HEK293 (cell line): ENCODE data around the gene JAGN1.

Experiments
- BCL11A ChIP-seq: fragments of 450-650 bp; formaldehyde crosslinking; IDR thresholded peaks from 2 replicates; pipeline ENCODE4 v1.5.1; 2016; ENCODE audit warnings: low read depth, missing biosample characterization, missing genetic modification characterization
- ELK4 ChIP-seq: IDR thresholded peaks from 2 replicates; pipeline ENCODE4 v1.6.1; 2011; ENCODE audit warnings: mild to moderate bottlenecking, low read depth, low read length, borderline replicate concordance
- GLI4 ChIP-seq: fragments of 450-650 bp; formaldehyde crosslinking; IDR thresholded peaks from 2 replicates; pipeline ENCODE4 v1.5.1; 2016; ENCODE audit warnings: missing biosample characterization, missing genetic modification characterization
- KLF17 ChIP-seq: fragments of 450-650 bp; formaldehyde crosslinking; IDR thresholded peaks from 2 replicates; pipeline ENCODE4 v1.5.1; 2016; ENCODE audit warnings: missing biosample characterization, missing genetic modification characterization
- MZF1 ChIP-seq: fragments of 450-650 bp; formaldehyde crosslinking; IDR thresholded peaks from 2 replicates; pipeline ENCODE4 v1.5.1; 2017; ENCODE audit warnings: missing biosample characterization, missing genetic modification characterization, borderline replicate concordance
- OSR2 ChIP-seq: fragments of 450-650 bp; formaldehyde crosslinking; IDR thresholded peaks from 2 replicates; pipeline ENCODE4 v1.5.1; 2016; ENCODE audit warnings: missing biosample characterization, missing genetic modification characterization
- PATZ1 ChIP-seq: fragments of 450-650 bp; formaldehyde crosslinking; IDR thresholded peaks from 2 replicates; pipeline ENCODE4 v1.5.1; 2016; ENCODE audit warnings: missing biosample characterization, missing genetic modification characterization
- PBX3 ChIP-seq: sonication (generic); formaldehyde crosslinking; IDR thresholded peaks from 2 replicates; pipeline ENCODE4 v1.8.1; 2022; ENCODE audit warnings: mild to moderate bottlenecking, moderate library complexity, missing genetic modification reagents
- PRDM1 ChIP-seq: fragments of 450-650 bp; formaldehyde crosslinking; IDR thresholded peaks from 2 replicates; pipeline ENCODE4; 2016; ENCODE audit warnings: missing biosample characterization, missing genetic modification characterization
- PRDM10 ChIP-seq: fragments of 450-650 bp; formaldehyde crosslinking; IDR thresholded peaks from 2 replicates; pipeline ENCODE4 v1.5.1; 2016; ENCODE audit warnings: missing biosample characterization, missing genetic modification characterization
- SP2 ChIP-seq: fragments of 450-650 bp; formaldehyde crosslinking; IDR thresholded peaks from 2 replicates; pipeline ENCODE4 v1.5.1; 2016; ENCODE audit warnings: missing biosample characterization, missing genetic modification characterization
- SP3 ChIP-seq: fragments of 450-650 bp; formaldehyde crosslinking; IDR thresholded peaks from 2 replicates; pipeline ENCODE4 v1.5.1; 2016; ENCODE audit warnings: missing biosample characterization, missing genetic modification characterization
- WT1 ChIP-seq: fragments of 450-650 bp; formaldehyde crosslinking; IDR thresholded peaks from 2 replicates; pipeline ENCODE4 v1.5.1; 2016; ENCODE audit warnings: missing biosample characterization, missing genetic modification characterization
- YY2 ChIP-seq: fragments of 450-650 bp; formaldehyde crosslinking; IDR thresholded peaks from 2 replicates; pipeline ENCODE4 v1.5.1; 2016; ENCODE audit warnings: missing biosample characterization, missing genetic modification characterization
- ZBTB10 ChIP-seq: fragments of 450-650 bp; formaldehyde crosslinking; IDR thresholded peaks from 2 replicates; pipeline ENCODE4 v1.5.1; 2016; ENCODE audit warnings: missing biosample characterization, missing genetic modification characterization
- ZBTB48 ChIP-seq: fragments of 450-650 bp; formaldehyde crosslinking; IDR thresholded peaks from 2 replicates; pipeline ENCODE4 v1.5.1; 2016; ENCODE audit warnings: missing biosample characterization, missing genetic modification characterization
- ZBTB49 ChIP-seq: fragments of 450-650 bp; formaldehyde crosslinking; IDR thresholded peaks from 2 replicates; pipeline ENCODE4 v1.5.1; 2016; ENCODE audit warnings: missing biosample characterization, missing genetic modification characterization, low read depth
- ZNF155 ChIP-seq: fragments of 450-650 bp; formaldehyde crosslinking; IDR thresholded peaks from 2 replicates; pipeline ENCODE4 v1.5.1; 2016; ENCODE audit warnings: missing biosample characterization, missing genetic modification characterization
- ZNF16 ChIP-seq: fragments of 450-650 bp; formaldehyde crosslinking; IDR thresholded peaks from 2 replicates; pipeline ENCODE4 v1.5.1; 2016; ENCODE audit warnings: low read depth, missing biosample characterization, missing genetic modification characterization
- ZNF335 ChIP-seq: fragments of 450-650 bp; formaldehyde crosslinking; conservative IDR thresholded peaks from 2 replicates; pipeline ENCODE4 v1.5.1; 2016; ENCODE audit warnings: missing biosample characterization, missing genetic modification characterization
- ZNF391 ChIP-seq: fragments of 450-650 bp; formaldehyde crosslinking; IDR thresholded peaks from 2 replicates; pipeline ENCODE4 v1.5.1; 2016; ENCODE audit warnings: low read depth, missing biosample characterization, missing genetic modification characterization, borderline replicate concordance
- ZNF571 ChIP-seq: fragments of 450-650 bp; formaldehyde crosslinking; IDR thresholded peaks from 2 replicates; pipeline ENCODE4 v1.5.0; 2017; ENCODE audit warnings: missing biosample characterization, missing genetic modification characterization
- ZNF585B ChIP-seq: fragments of 450-650 bp; formaldehyde crosslinking; IDR thresholded peaks from 2 replicates; pipeline ENCODE4 v1.5.1; 2016; ENCODE audit warnings: missing biosample characterization, missing genetic modification characterization
- ZNF600 ChIP-seq: fragments of 450-650 bp; formaldehyde crosslinking; IDR thresholded peaks from 2 replicates; pipeline ENCODE4 v1.5.1; 2016; ENCODE audit warnings: missing biosample characterization, missing genetic modification characterization
- ZNF629 ChIP-seq: fragments of 450-650 bp; formaldehyde crosslinking; IDR thresholded peaks from 2 replicates; pipeline ENCODE4 v1.5.1; 2017; ENCODE audit warnings: missing biosample characterization, missing genetic modification characterization
- ZNF777 ChIP-seq: fragments of 450-650 bp; formaldehyde crosslinking; IDR thresholded peaks from 2 replicates; pipeline ENCODE4 v1.5.1; 2017; ENCODE audit warnings: missing biosample characterization, missing genetic modification characterization, borderline replicate concordance

The JAGN1 gene

GRCh38 chr3:9933561-9934234 lies 43.3 kb downstream of the JAGN1 start, which contains the start of gene CRELD1 (continued):
- TF ChIP-seq KLF17 (tag by site-specific recombination): no peak
- TF ChIP-seq PRDM10 (tag by site-specific recombination): peak; percentile 9; the same call in 1 of the 2 replicates
- no peak for TF ChIP-seq ZNF16 (tag by site-specific recombination)
- TF ChIP-seq ZNF571 (tag by site-specific recombination): no peak
- no peak for TF ChIP-seq ZNF585B (tag by site-specific recombination)
- no peak for TF ChIP-seq OSR2
- no peak for TF ChIP-seq ZNF335 (tag by site-specific recombination)
- no peak for TF ChIP-seq ZNF155 (tag by site-specific recombination)
- no peak for TF ChIP-seq ZBTB10 (tag by site-specific recombination)
- no peak for TF ChIP-seq BCL11A (tag by site-specific recombination)
- TF ChIP-seq ZBTB49: no peak
- TF ChIP-seq ZBTB48: peak; percentile 75
- peak; percentile 92 for TF ChIP-seq SP3 (tag by site-specific recombination)
- peak; percentile 96 for TF ChIP-seq SP2 (tag by site-specific recombination)
- TF ChIP-seq ELK4: no peak
- TF ChIP-seq PBX3 (CRISPR knock-in tag): no peak
- TF ChIP-seq ZNF600 (tag by site-specific recombination): peak; percentile 33; the same call in 1 of the 2 replicates
- no peak for TF ChIP-seq ZNF391 (tag by site-specific recombination)
- TF ChIP-seq WT1 (tag by site-specific recombination): peak; percentile 69; the same call in 1 of the 2 replicates
- TF ChIP-seq YY2: no peak; the same call in 1 of the 2 replicates
- TF ChIP-seq ZNF629: peak; percentile 89
- TF ChIP-seq PRDM1 (tag by site-specific recombination): no peak
- no peak for TF ChIP-seq MZF1 (tag by site-specific recombination)
- TF ChIP-seq ZNF777: no peak
- TF ChIP-seq PATZ1 (tag by site-specific recombination): peak; percentile 10; the same call in 1 of the 2 replicates
- TF ChIP-seq GLI4 (tag by site-specific recombination): no peak
